Skeletal muscle tissue (tissue), 4 donors: ENCODE results near the gene KIAA0232. TPM values are rescaled to one million over a fixed set of nuclear protein-coding genes. Genes with fewer than 3 reads are reported as not detected.

Experiments used
- H3K27ac ChIP-seq: one replicate; pipeline ENCODE4 v1.7.0; 2013; ENCODE audit warnings: mild to moderate bottlenecking, low read depth, low read length, inconsistent platforms
- H3K27me3 ChIP-seq, 3 donors: one replicate each; pipeline ENCODE4 v1.7.0; 2013; ENCODE audit warnings: low read length in 3 of 3; ENCODE audit not compliant: control insufficient read depth in 3 of 3, insufficient read depth in 3 of 3
- H3K36me3 ChIP-seq, 3 donors: one replicate each; pipeline ENCODE4 v1.7.0; 2013; ENCODE audit warnings: low read length in 3 of 3; ENCODE audit not compliant: control insufficient read depth in 3 of 3, insufficient read depth in 3 of 3
- H3K4me1 ChIP-seq, 3 donors: one replicate each; pipeline ENCODE4 v1.7.0; 2013; ENCODE audit warnings: low read length in 3 of 3, mild to moderate bottlenecking in 3 of 3; ENCODE audit not compliant: control insufficient read depth in 3 of 3, insufficient read depth in 3 of 3
- H3K4me3 ChIP-seq, 3 donors: one replicate each; pipeline ENCODE4 v1.7.0; 2013; ENCODE audit warnings: low read length in 3 of 3
- H3K9ac ChIP-seq, 3 donors: one replicate each; pipeline ENCODE4 v1.7.0; 2013; ENCODE audit warnings: low read length in 3 of 3, mild to moderate bottlenecking in 3 of 3, moderate library complexity in 2 of 3, low read depth in 1 of 3
- H3K9me3 ChIP-seq, 3 donors: one replicate each; pipeline ENCODE4 v1.7.0; 2013; ENCODE audit warnings: low read length in 3 of 3; ENCODE audit not compliant: control insufficient read depth in 3 of 3
- total RNA-seq: library from RNA; depleted of rRNA; stranded (reverse); fragments of >200 nt; gene quantifications from one replicate; pipeline ENCODE4 v1.2.3, GENCODE V29; 2014
- donor health status: Osteomylitis.

The KIAA0232 gene, protein sequence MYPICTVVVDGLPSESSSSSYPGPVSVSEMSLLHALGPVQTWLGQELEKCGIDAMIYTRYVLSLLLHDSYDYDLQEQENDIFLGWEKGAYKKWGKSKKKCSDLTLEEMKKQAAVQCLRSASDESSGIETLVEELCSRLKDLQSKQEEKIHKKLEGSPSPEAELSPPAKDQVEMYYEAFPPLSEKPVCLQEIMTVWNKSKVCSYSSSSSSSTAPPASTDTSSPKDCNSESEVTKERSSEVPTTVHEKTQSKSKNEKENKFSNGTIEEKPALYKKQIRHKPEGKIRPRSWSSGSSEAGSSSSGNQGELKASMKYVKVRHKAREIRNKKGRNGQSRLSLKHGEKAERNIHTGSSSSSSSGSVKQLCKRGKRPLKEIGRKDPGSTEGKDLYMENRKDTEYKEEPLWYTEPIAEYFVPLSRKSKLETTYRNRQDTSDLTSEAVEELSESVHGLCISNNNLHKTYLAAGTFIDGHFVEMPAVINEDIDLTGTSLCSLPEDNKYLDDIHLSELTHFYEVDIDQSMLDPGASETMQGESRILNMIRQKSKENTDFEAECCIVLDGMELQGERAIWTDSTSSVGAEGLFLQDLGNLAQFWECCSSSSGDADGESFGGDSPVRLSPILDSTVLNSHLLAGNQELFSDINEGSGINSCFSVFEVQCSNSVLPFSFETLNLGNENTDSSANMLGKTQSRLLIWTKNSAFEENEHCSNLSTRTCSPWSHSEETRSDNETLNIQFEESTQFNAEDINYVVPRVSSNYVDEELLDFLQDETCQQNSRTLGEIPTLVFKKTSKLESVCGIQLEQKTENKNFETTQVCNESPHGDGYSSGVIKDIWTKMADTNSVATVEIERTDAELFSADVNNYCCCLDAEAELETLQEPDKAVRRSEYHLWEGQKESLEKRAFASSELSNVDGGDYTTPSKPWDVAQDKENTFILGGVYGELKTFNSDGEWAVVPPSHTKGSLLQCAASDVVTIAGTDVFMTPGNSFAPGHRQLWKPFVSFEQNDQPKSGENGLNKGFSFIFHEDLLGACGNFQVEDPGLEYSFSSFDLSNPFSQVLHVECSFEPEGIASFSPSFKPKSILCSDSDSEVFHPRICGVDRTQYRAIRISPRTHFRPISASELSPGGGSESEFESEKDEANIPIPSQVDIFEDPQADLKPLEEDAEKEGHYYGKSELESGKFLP (N-terminal part only)
- 12.5 TPM for total RNA-seq

DNA sequence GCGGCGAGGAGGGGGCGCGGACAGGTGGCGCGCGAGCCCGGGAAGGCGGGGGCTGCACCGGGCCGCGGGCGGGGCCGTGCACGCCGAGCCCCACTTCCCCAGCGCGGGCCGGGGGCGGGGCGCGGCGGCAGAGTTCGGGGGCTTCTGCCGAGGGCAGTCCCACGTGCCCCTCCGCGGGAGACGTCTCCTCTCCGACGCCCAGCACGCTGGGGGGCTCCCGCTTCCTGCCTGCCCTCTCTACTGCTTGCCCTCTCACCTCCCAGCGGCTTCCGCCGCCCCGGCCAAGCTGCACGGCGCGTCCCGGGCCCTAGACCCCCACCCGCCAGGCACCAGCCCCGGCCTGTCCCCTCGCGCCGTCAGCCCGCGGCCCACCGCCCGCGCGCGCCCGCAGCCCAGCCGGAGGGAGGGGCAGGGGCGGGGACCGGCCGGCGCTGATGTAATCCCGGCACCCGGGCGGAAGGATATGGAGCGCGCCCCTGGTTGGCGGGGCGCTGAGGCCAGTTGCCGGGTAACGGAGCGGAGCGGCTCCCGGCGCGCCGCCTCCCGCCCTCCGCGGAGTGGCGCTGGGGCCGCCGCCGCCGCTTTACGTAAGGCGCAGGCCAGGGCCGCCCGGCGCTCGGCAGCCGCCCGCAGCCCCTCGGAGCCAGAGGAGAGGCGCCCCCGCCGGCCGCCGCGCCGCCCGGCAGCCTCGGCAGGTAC, at the start of gene KIAA0232:
Gene KIAA0232, plus strand, starts transcription at position 581 of the 699 bp plus-strand sequence. CDS start 41,727 bp downstream, outside the sequence.
- Histone ChIP-seq H3K4me1 (peaks cover 26 to 50% (median 36%) of the 10 kb centered on the region in 3 donors), H3K9me3 (no peaks in the 10 kb centered on the region), H3K27me3 (no peaks in the 10 kb centered on the region), H3K9ac (peak within 1 kb of the TSS; percentile 92 to 99 (median 98)), H3K27ac (peak within 1 kb of the TSS; percentile 100), H3K4me3 (peak within 1 kb of the TSS; percentile 72 to 92 (median 88)), H3K36me3 (no peaks in the 10 kb centered on the region)

DNA sequence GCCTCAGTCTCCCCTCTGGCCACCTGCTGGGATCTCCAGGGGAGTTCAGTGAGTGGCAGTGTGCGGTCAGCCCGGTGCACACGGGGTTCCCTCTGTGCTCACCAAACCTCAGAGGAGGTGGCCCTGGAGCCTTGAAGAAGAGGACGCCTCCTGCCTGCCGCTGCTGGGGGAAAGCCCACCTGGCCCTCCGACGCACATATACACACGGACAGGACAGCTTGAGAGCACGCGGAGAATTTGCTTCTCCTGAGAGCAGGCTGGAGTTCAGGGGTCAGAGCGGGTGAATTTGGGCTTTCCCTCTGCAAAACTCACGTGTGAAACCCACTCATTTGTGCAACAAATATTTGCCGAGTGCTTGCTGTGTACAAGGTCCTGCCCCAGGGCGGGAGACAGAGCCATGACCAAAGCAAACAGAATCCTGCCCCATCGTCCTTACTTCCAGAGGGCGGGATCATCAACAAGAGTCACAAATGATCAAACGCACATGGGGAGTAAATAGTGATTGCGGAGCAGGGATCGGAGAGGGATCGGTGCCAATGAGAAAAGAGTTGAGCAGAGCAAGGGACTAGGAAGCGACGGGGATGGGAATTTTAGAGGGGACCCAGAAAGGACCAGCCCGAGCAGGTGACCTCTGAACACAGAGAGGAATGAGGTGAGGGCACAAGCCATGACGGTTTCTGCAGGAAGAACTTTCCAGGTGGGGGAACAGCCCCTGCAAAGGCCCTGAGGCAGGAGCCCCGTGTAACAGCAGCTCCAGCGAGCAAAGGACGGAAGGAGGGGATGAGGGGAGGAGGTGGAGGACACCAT, 49.0 kb upstream of the KIAA0232 start:
- Histone ChIP-seq H3K27ac (no peak overlapping the region), H3K9ac (no peak overlapping the region)

DNA sequence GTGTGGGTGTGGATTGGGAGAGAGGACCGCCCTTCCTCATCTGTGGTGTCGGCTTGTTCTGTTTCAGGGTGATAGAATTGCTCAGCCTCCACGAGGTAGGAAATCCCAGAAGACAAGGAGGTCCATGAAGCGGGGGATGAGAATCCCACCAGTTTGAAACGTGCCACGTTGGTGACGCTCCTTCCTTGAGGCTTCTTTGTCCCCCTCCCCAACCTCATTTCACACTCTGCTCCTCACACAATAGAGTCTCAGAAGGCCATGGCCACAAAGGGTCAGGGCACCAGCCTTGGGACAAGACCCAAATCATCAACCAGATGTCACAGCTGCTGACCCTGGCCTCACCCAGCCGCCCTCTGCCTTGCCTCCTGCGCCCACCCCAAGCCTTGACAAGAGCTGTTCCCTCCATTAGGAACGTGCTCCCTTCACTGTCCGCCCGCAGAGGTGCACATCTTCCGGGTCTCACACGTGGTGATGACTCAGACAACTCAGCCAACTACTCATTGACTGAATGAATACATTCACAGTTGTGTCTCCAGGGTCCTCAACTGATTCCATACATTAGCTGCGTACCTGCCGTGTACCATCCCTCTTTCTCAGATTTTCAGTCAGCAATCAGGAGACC, 48.3 kb upstream of the KIAA0232 start:
- H3K9ac ChIP-seq: no peak overlapping the region
- no peaks in the 10 kb centered on the region for H3K27me3 ChIP-seq
- no peak overlapping the region for H3K4me3 ChIP-seq
- no peaks in the 10 kb centered on the region for H3K36me3 ChIP-seq
- no peaks in the 10 kb centered on the region for H3K9me3 ChIP-seq
- peaks cover 11 to 13% (median 12%) of the 10 kb centered on the region in 3 donors for H3K4me1 ChIP-seq
- H3K27ac ChIP-seq: no peak overlapping the region

More for the DNA sequence above, 49.0 kb upstream of the KIAA0232 start:
- no peaks in the 10 kb centered on the region for H3K36me3 ChIP-seq
- no peak overlapping the region for H3K4me3 ChIP-seq
- no peaks in the 10 kb centered on the region for H3K9me3 ChIP-seq
- peaks cover 0 to 3% (median 0%) of the 10 kb centered on the region in 3 donors for H3K27me3 ChIP-seq
- peaks cover 11 to 13% (median 12%) of the 10 kb centered on the region in 3 donors for H3K4me1 ChIP-seq

DNA sequence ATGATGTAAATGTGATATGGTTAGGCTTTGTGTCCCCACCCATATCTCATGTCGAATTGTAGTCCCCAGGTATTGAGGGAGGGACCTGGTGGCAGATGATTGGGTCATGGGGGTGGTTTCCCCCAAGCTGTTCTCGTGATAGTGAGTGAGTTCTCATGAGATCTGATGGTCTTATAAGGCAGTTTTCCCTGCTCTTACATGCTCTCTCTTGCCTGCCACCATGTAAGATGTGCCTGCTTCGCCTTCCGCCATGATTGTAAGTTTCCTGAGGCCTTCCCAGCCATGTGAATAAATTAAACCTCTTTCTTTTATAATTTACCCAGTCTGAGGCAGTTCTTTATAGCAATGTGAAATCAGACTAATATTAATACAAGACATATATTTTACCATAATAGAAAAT, 42.6 kb upstream of the KIAA0232 start:
- H3K36me3 ChIP-seq: no peaks in the 10 kb centered on the region
- H3K9ac ChIP-seq: no peak overlapping the region
- no peaks in the 10 kb centered on the region for H3K27me3 ChIP-seq
- H3K27ac ChIP-seq: no peak overlapping the region
- H3K4me1 ChIP-seq: no peaks in the 10 kb centered on the region
- H3K4me3 ChIP-seq: no peak overlapping the region
- no peaks in the 10 kb centered on the region for H3K9me3 ChIP-seq

DNA sequence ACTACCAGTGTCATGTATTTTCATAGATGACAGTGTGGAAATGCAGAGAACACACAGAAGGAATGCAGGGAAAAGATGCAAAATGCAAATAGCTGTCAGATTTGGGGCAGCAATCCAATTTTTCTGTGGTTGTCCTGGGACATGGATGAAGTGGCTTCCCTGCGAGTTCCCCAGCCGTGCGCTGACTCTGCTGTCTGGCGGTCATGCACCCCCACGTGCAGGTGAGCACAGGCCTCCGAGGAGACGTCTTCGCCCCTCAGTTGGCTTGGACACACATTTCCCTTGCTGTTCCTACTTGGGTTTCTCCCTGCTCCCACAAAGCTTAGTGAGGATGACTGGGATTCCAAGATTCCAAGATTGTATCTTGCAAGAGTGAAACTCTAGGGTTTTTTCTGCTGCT, 42.2 kb upstream of the KIAA0232 start:
- no peaks in the 10 kb centered on the region for H3K4me1 ChIP-seq
- no peaks in the 10 kb centered on the region for H3K36me3 ChIP-seq
- H3K27me3 ChIP-seq: no peaks in the 10 kb centered on the region
- no peak overlapping the region for H3K27ac ChIP-seq
- no peak overlapping the region for H3K9ac ChIP-seq
- no peak overlapping the region for H3K4me3 ChIP-seq
- no peaks in the 10 kb centered on the region for H3K9me3 ChIP-seq

DNA sequence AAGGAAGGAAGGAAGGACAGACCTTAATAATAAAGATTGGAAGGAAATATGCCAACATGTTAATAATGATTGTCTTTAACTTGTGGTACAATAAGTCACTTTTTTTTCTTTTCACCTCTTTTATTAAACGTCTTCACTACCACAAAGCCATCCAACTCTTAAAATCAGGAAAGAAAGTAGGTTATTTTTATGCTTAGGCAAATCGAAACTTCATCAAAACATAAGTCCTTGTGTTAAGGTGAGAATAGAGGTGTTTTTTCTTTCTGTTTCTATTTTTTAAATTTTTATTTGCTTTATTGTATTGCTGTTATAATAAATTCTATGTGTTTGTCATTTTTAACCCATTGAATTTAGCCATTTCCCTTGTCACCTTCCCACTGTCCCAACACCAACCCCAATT, 40.0 kb upstream of the KIAA0232 start:
- Histone ChIP-seq H3K4me1 (peaks cover 0 to 7% (median 1%) of the 10 kb centered on the region in 3 donors), H3K27me3 (no peaks in the 10 kb centered on the region), H3K27ac (no peak overlapping the region), H3K36me3 (no peaks in the 10 kb centered on the region), H3K9me3 (no peaks in the 10 kb centered on the region), H3K4me3 (no peak overlapping the region), H3K9ac (no peak overlapping the region)

DNA sequence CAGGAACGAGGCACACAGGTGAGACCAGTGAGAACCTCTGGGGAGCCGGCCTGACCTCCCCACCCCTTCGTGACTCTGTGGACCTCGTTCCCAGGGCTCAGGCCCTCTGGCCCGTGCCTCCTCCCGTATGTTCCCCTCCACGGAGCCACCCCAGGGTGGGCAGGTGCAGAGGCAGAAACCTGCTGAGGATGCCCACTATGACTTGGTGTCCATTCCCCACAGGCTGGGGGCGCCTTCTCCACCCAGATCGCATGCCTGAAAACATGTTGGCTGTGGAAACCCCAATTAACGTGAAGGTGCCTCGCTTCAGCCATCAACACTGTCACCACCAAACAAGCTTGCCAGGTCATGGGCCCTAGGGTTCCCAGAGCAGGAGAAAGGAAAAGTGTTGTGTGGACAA, 39.5 kb upstream of the KIAA0232 start:
- no peak overlapping the region for H3K9ac ChIP-seq
- no peak overlapping the region for H3K27ac ChIP-seq
- H3K36me3 ChIP-seq: no peaks in the 10 kb centered on the region
- peaks cover 4 to 11% (median 4%) of the 10 kb centered on the region in 3 donors for H3K4me1 ChIP-seq
- H3K9me3 ChIP-seq: no peaks in the 10 kb centered on the region
- H3K4me3 ChIP-seq: no peak overlapping the region
- no peaks in the 10 kb centered on the region for H3K27me3 ChIP-seq

DNA sequence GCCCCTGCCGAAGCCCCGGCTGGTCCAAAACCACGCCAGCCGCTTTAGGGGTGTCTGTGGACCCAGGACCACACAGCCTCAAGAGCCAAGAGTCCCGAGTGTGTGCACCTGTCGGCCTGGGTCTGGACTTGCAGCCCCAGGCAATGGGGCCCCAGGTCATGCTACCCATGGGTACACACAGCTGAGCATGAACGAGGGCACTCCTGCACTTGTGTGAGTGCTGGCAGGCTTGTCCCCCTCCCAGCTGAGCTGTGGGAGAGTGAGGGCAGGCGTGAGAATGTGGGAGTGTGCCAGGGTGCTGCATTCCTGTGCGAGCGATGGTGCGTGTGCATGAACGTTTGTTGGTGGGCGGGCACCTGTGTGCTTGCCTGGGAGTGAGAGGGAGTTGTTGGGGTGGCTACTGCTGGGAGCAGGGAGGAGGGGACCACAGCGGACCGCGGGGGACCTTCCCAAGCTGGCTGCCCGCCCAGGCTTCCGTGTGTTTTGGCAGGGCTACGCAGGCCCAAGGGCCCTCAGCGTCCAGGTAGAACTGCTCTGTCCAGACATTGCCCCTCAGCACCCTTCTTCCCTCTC, 35.7 kb upstream of the KIAA0232 start:
- H3K4me1 ChIP-seq: peaks cover 14 to 25% (median 16%) of the 10 kb centered on the region in 3 donors
- H3K27ac ChIP-seq: no peak overlapping the region
- no peaks in the 10 kb centered on the region for H3K9me3 ChIP-seq
- H3K36me3 ChIP-seq: no peaks in the 10 kb centered on the region
- H3K27me3 ChIP-seq: no peaks in the 10 kb centered on the region
- no peak overlapping the region for H3K4me3 ChIP-seq
- no peak overlapping the region for H3K9ac ChIP-seq
